Fibroblast of upper back skin (primary cell): ENCODE results near the gene FSTL1.
A peak's percentile ranks its signal among the peaks of the same experiment; 100 is the strongest.

Experiments used
- DNase-seq: peaks from one replicate; pipeline ENCODE4 v3.0.0-alpha.2; 2013

FSTL1 gene

GRCh38 chr3:120468635-120469295 lies 18.0 kb upstream of the FSTL1 start:
- DNase-seq: no peak

GRCh38 chr3:120462409-120462959 lies 11.7 kb upstream of the FSTL1 start:
- no peak for DNase-seq

- no peak for DNase-seq
Measured at GRCh38 chr3:120461416-120461815, 10.6 kb upstream of the FSTL1 start.

GRCh38 chr3:120460862-120461261 lies 10.1 kb upstream of the FSTL1 start:
- DNase-seq: no peak

GRCh38 chr3:120460181-120460790 lies 9.5 kb upstream of the FSTL1 start:
- DNase-seq: no peak

GRCh38 chr3:120459196-120459595 lies 8.4 kb upstream of the FSTL1 start:
- DNase-seq: no peak

GRCh38 chr3:120457827-120458226 lies 7.0 kb upstream of the FSTL1 start:
- DNase-seq: no peak

- DNase-seq: no peak
Measured at GRCh38 chr3:120454076-120454689, 3.4 kb upstream of the FSTL1 start.

- no peak for DNase-seq
Measured at GRCh38 chr3:120452816-120453215, 2.0 kb upstream of the FSTL1 start.

GRCh38 chr3:120451806-120452205 lies 1.0 kb upstream of the FSTL1 start:
- no peak for DNase-seq

GRCh38 chr3:120451272-120451761 lies 525 bp upstream of the FSTL1 start:
- DNase-seq: no peak

GRCh38 chr3:120449701-120450599 lies 842 bp downstream of the FSTL1 start:
- DNase-seq: peak; percentile 91

- DNase-seq: peak; percentile 62
Measured at GRCh38 chr3:120449251-120449650, 1.5 kb downstream of the FSTL1 start.

- peak; percentile 98 for DNase-seq
Measured at GRCh38 chr3:120448756-120449155, 2.0 kb downstream of the FSTL1 start.

GRCh38 chr3:120446891-120447668 lies 3.7 kb downstream of the FSTL1 start:
- DNase-seq: no peak

GRCh38 chr3:120445654-120446053 lies 5.1 kb downstream of the FSTL1 start:
- DNase-seq: no peak

GRCh38 chr3:120443626-120444123 lies 7.1 kb downstream of the FSTL1 start:
- no peak for DNase-seq

- no peak for DNase-seq
Measured at GRCh38 chr3:120442975-120443517, 7.7 kb downstream of the FSTL1 start.

- no peak for DNase-seq
Measured at GRCh38 chr3:120441776-120442175, 9.0 kb downstream of the FSTL1 start.

GRCh38 chr3:120440762-120441161 lies 10.0 kb downstream of the FSTL1 start:
- no peak for DNase-seq

GRCh38 chr3:120440001-120440703 lies 10.6 kb downstream of the FSTL1 start:
- DNase-seq: peak; percentile 65
